Naive thymus-derived CD4-positive, alpha-beta T cell (primary cell): Measurements from ENCODE around the gene OSBPL3. TPM values are rescaled to one million over a fixed set of nuclear protein-coding genes. Genes with fewer than 3 reads are reported as not detected.

ENCODE experiments used
- ATAC-seq: fragments of 150-1000 bp; cut with Tn5 transposase; 2 replicates; pipeline ENCODE4 v1.10.0; 2021; ENCODE audit warnings: mild to moderate bottlenecking, moderate library complexity
- CTCF ChIA-PET: fragments of 350-600 bp; sonication (Branson Sonifier 250); formaldehyde crosslinking; loops from one replicate; lab custom pipeline; 2021; ENCODE audit warnings: antibody characterized with exemption; lab: Charles Lee
- POLR2A ChIA-PET: fragments of 350-600 bp; sonication (Branson Sonifier 250); formaldehyde crosslinking; loops from one replicate; lab custom pipeline; 2021; ENCODE audit warnings: antibody characterized with exemption, inconsistent platforms; lab: Charles Lee
- DNase-seq, 9 donors: peaks; one replicate each; pipeline versions ENCODE4 v3.0.0 to v3.0.0-alpha.2; 2020 to 2022; ENCODE audit warnings: mixed read lengths in 1 of 9
- H3K27ac ChIP-seq: one replicate; pipeline ENCODE4 v1.7.0; 2013; ENCODE audit warnings: mild to moderate bottlenecking, low read depth, low read length, moderate library complexity
- H3K27me3 ChIP-seq, 2 donors: one replicate each; pipeline ENCODE4 v1.7.0; 2013; ENCODE audit warnings: low read length in 2 of 2, mild to moderate bottlenecking in 2 of 2, moderate library complexity in 2 of 2; ENCODE audit not compliant: control insufficient read depth in 2 of 2, insufficient read depth in 2 of 2
- H3K36me3 ChIP-seq, 3 experiments: 1 replicate in 2 of 3; 2 replicates in 1 of 3; pipeline ENCODE4 v1.7.0; 2013; ENCODE audit warnings: low read length in 3 of 3, mild to moderate bottlenecking in 3 of 3, moderate library complexity in 1 of 3; ENCODE audit not compliant: insufficient read depth in 3 of 3, control insufficient read depth in 2 of 3
- H3K4me1 ChIP-seq, 2 donors: one replicate each; pipeline ENCODE4 v1.7.0; 2013; ENCODE audit warnings: low read length in 2 of 2, mild to moderate bottlenecking in 2 of 2, moderate library complexity in 1 of 2; ENCODE audit not compliant: control insufficient read depth in 2 of 2, insufficient read depth in 2 of 2
- H3K4me3 ChIP-seq: 2 replicates; pipeline ENCODE4 v1.7.0; 2013; ENCODE audit warnings: mild to moderate bottlenecking, low read length
- H3K9me3 ChIP-seq, 3 experiments: 1 replicate in 2 of 3; 2 replicates in 1 of 3; pipeline ENCODE4 v1.7.0; 2013; ENCODE audit warnings: low read length in 3 of 3; ENCODE audit not compliant: control insufficient read depth in 2 of 3
- H3K27ac Mint-ChIP-seq, 9 donors: one replicate each; pipeline ENCODE4 v1.8.0; 2020 to 2022; ENCODE audit warnings: mixed read lengths in 9 of 9, mild to moderate bottlenecking in 8 of 9, moderate library complexity in 5 of 9, inconsistent platforms in 2 of 9
- H3K27me3 Mint-ChIP-seq, 5 donors: one replicate each; pipeline ENCODE4 v1.8.0; 2021 to 2022; ENCODE audit warnings: mixed read lengths in 5 of 5, mild to moderate bottlenecking in 1 of 5
- H3K36me3 Mint-ChIP-seq, 5 donors: one replicate each; pipeline ENCODE4 v1.8.0; 2020 to 2022; ENCODE audit warnings: mixed read lengths in 5 of 5, mild to moderate bottlenecking in 3 of 5, inconsistent platforms in 1 of 5
- H3K4me1 Mint-ChIP-seq, 7 donors: one replicate each; pipeline ENCODE4 v1.8.0; 2020 to 2022; ENCODE audit warnings: mixed read lengths in 7 of 7, mild to moderate bottlenecking in 3 of 7, inconsistent platforms in 1 of 7
- H3K4me3 Mint-ChIP-seq, 10 donors: one replicate each; pipeline ENCODE4 v1.8.0; 2020 to 2022; ENCODE audit warnings: mild to moderate bottlenecking in 10 of 10, mixed read lengths in 10 of 10, moderate library complexity in 6 of 10, inconsistent platforms in 2 of 10
- H3K9me3 Mint-ChIP-seq, 11 donors: one replicate each; pipeline ENCODE4 v1.8.0; 2020 to 2022; ENCODE audit warnings: mixed read lengths in 11 of 11, mild to moderate bottlenecking in 4 of 11, inconsistent platforms in 1 of 11, moderate library complexity in 1 of 11
- intact Hi-C, 2 donors: fragments of 100-400 bp; cut with micrococcal nuclease; formaldehyde crosslinking; loops; one replicate each; pipeline ENCODE4 v1.15.1; 2023
- polyA plus RNA-seq, 2 donors: library from polyadenylated mRNA; unstranded; fragments of 300-500 nt; fragmentation: Illumina TruSeq; gene quantifications; one replicate each; pipeline ENCODE4 v1.2.3, GENCODE V29; 2021
- total RNA-seq, 6 experiments: library from RNA in 5 of 6; stranded (reverse) in 5 of 6; gene quantifications; 1 replicate in 5 of 6; 2 replicates in 1 of 6; pipeline ENCODE4 v1.2.3 and lab custom pipeline; 2021 to 2026

The OSBPL3 gene
- total and polyA plus RNA-seq, 7 experiments from 2014 or later, result 4.5 to 75.7 (median 19.2) TPM

DNA sequence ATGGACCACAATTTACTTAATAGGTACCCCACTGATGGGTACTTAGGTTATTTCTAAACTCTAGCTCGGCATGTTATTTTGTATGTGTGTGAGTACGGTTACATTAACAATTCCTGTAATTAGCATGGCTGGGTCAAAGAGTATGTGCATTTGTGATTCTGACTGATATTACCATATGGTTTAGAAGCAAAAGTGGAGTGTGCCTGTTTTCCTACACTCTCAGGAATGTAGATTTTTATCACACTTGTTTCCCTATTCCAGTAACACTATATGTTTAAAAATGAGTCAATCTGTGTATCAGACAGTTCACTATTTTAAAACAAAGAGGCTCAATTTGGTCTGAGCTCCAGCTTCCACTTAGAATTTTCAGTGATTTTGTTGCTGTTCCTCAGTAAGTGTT is 178.1 kb downstream of the OSBPL3 start:
- H3K27ac ChIP-seq, result no peak overlapping the region
- ChIA-PET POLR2A (interaction anchor here (0.5 kb wide), 1 partner anchor 101 kb away, joined by 3 read pairs; no protein-coding TSS in a partner anchor), CTCF (interaction anchor here (1.6 kb wide), 1 partner anchor 10 kb away, joined by 5 read pairs; no protein-coding TSS in a partner anchor)
- no peak overlapping the region for H3K4me3 ChIP-seq
- DNase-seq, result no peak
- Mint-ChIP-seq H3K27me3 (no peaks in the 10 kb centered on the region), H3K4me1 (peaks cover 0 to 10% (median 6%) of the 10 kb centered on the region in 7 donors), H3K9me3 (peaks cover 0 to 7% (median 0%) of the 10 kb centered on the region in 11 donors), H3K27ac (no peak overlapping the region), H3K36me3 (peaks cover 18 to 75% (median 47%) of the 10 kb centered on the region in 5 donors), H3K4me3 (no peak overlapping the region)
- H3K36me3 ChIP-seq, result peaks cover 0 to 22% (median 10%) of the 10 kb centered on the region in 3 experiments
- no peaks in the 10 kb centered on the region for H3K4me1 ChIP-seq
- no peaks in the 10 kb centered on the region for H3K9me3 ChIP-seq
- H3K27me3 ChIP-seq, result no peaks in the 10 kb centered on the region
- ATAC-seq, result no peak
- intact Hi-C loops, result no loop called here

- H3K4me3 ChIP-seq, result no peak overlapping the region
- H3K4me1 ChIP-seq, result no peaks in the 10 kb centered on the region
- H3K27me3 ChIP-seq, result no peaks in the 10 kb centered on the region
- no peaks in the 10 kb centered on the region for H3K9me3 ChIP-seq
- ChIA-PET POLR2A (no interaction called here), CTCF (interaction anchor here (1.6 kb wide), 1 partner anchor 12 kb away, joined by 5 read pairs; no protein-coding TSS in a partner anchor)
- peak overlapping the region in 1 of 9 donors; percentile 73 for H3K27ac Mint-ChIP-seq
- H3K36me3 Mint-ChIP-seq, result peaks cover 19 to 68% (median 56%) of the 10 kb centered on the region in 5 donors
- DNase-seq (no peak), ATAC-seq (no peak)
- peak overlapping the region in 1 of 10 donors; percentile 48 for H3K4me3 Mint-ChIP-seq
- intact Hi-C loops, result no loop called here
- peaks cover 0 to 10% (median 6%) of the 10 kb centered on the region in 7 donors for H3K4me1 Mint-ChIP-seq
- no peak overlapping the region for H3K27ac ChIP-seq
- H3K27me3 Mint-ChIP-seq, result no peaks in the 10 kb centered on the region
- H3K36me3 ChIP-seq, result peaks cover 0 to 22% (median 10%) of the 10 kb centered on the region in 3 experiments
- peaks cover 0 to 7% (median 0%) of the 10 kb centered on the region in 11 donors for H3K9me3 Mint-ChIP-seq
These were observed 179.3 kb downstream of the OSBPL3 start for GRCh38 chr7:24800667-24801066.

DNA sequence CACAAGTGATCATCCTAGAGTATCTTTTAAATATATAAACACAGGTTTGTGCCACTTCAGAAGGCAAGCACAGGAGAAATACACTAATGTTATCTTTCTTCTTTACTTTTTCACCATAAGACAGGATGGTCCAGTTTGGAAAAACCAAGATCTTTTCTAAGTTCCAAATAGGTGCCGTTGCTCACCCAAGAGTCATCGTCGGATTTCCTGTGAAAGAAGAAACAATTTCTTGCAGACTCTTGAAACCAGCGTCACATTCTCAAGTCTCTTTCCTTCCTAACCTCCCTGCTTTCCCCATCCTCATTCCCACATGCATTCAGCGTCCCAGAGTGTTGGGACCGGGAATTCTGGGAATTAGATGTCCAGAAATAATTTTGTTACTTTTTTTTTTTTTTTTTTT is 179.9 kb downstream of the OSBPL3 start:
- Histone ChIP-seq H3K27me3 (no peaks in the 10 kb centered on the region), H3K36me3 (peaks cover 0 to 22% (median 10%) of the 10 kb centered on the region in 3 experiments), H3K4me1 (no peaks in the 10 kb centered on the region), H3K27ac (no peak overlapping the region), H3K9me3 (no peaks in the 10 kb centered on the region), H3K4me3 (no peak overlapping the region)
- Mint-ChIP-seq H3K27ac (no peak overlapping the region), H3K4me1 (peaks cover 0 to 13% (median 7%) of the 10 kb centered on the region in 7 donors), H3K36me3 (peaks cover 21 to 68% (median 59%) of the 10 kb centered on the region in 5 donors), H3K27me3 (no peaks in the 10 kb centered on the region), H3K4me3 (no peak overlapping the region), H3K9me3 (peaks cover 0 to 7% (median 0%) of the 10 kb centered on the region in 11 donors)
- ChIA-PET CTCF (interaction anchor here (0.5 to 1.6 kb wide), 2 partner anchors 12 to 81 kb away, joined by 3 to 5 read pairs; no protein-coding TSS in a partner anchor), POLR2A (no interaction called here)
- no peak for ATAC-seq
- intact Hi-C loops, result no loop called here
- no peak for DNase-seq

DNA sequence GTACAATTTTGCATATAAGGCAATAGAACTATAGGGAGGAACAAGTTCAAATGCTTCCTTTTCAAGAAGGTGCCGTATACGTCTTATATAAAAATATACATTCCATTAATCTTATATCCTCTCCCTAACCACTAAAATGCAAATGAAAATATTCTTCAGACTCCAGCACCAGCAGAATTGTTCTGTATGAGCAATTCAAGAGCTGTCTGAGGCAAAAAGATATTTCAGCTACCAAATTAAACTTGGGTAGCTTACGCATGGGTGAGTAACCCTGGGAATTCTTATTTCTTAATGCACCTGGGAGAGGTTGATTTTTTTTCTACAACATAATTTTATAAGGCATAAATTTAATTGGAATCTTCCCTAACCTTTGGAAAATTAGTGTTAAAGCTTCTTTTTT is 180.5 kb downstream of the OSBPL3 start:
- H3K27ac Mint-ChIP-seq, result no peak overlapping the region
- Histone ChIP-seq H3K27me3 (no peaks in the 10 kb centered on the region), H3K4me1 (no peaks in the 10 kb centered on the region), H3K4me3 (no peak overlapping the region), H3K27ac (no peak overlapping the region), H3K9me3 (no peaks in the 10 kb centered on the region), H3K36me3 (peaks cover 0 to 22% (median 10%) of the 10 kb centered on the region in 3 experiments)
- peaks cover 21 to 64% (median 55%) of the 10 kb centered on the region in 5 donors for H3K36me3 Mint-ChIP-seq
- ATAC-seq, result no peak
- peaks cover 0 to 7% (median 0%) of the 10 kb centered on the region in 11 donors for H3K9me3 Mint-ChIP-seq
- H3K4me1 Mint-ChIP-seq, result peaks cover 2 to 19% (median 11%) of the 10 kb centered on the region in 7 donors
- intact Hi-C loops, result no loop called here
- DNase-seq, result no peak
- H3K27me3 Mint-ChIP-seq, result no peaks in the 10 kb centered on the region
- H3K4me3 Mint-ChIP-seq, result no peak overlapping the region
- CTCF ChIA-PET, result interaction anchor here (0.5 to 1.0 kb wide), 2 partner anchors 13 to 82 kb away, joined by 3 read pairs; no protein-coding TSS in a partner anchor
- POLR2A ChIA-PET, result no interaction called here

DNA sequence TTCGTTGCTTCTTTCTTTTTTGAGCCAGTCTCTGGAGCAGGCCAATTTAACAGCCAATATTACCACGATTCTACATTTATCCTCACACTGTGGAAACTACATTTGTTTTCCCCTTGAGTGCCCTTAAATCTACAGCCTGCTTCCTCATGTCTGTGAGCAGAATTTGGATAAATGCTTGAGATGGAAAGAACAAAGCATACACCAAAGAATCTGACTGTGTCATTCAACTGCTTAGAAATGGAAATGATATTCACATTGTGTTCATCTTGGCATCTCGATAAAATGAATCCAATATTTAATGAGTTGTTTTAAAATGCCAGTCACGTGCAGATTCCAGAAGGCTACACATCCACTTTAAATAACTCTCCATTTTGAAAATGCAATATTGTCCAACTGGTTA is 181.7 kb downstream of the OSBPL3 start:
- POLR2A ChIA-PET, result no interaction called here

GRCh38 chr7:24797270-24797669 is 182.7 kb downstream of the OSBPL3 start:
- no peaks in the 10 kb centered on the region for H3K9me3 ChIP-seq
- ATAC-seq (no peak), DNase-seq (no peak)
- Mint-ChIP-seq H3K36me3 (peaks cover 11 to 56% (median 38%) of the 10 kb centered on the region in 5 donors), H3K4me1 (peaks cover 10 to 28% (median 18%) of the 10 kb centered on the region in 7 donors), H3K9me3 (peaks cover 0 to 7% (median 0%) of the 10 kb centered on the region in 11 donors), H3K4me3 (no peak overlapping the region), H3K27ac (no peak overlapping the region), H3K27me3 (no peaks in the 10 kb centered on the region)
- intact Hi-C loops, result no loop called here
- H3K27me3 ChIP-seq, result no peaks in the 10 kb centered on the region
- H3K4me3 ChIP-seq, result no peak overlapping the region
- no peak overlapping the region for H3K27ac ChIP-seq
- POLR2A ChIA-PET, result no interaction called here
- H3K4me1 ChIP-seq, result no peaks in the 10 kb centered on the region
- H3K36me3 ChIP-seq, result peaks cover 0 to 2% (median 2%) of the 10 kb centered on the region in 3 experiments
- CTCF ChIA-PET, result no interaction called here

More for the DNA sequence above, 181.7 kb downstream of the OSBPL3 start:
- H3K27ac ChIP-seq, result no peak overlapping the region
- no peaks in the 10 kb centered on the region for H3K27me3 ChIP-seq
- H3K9me3 Mint-ChIP-seq, result peaks cover 0 to 7% (median 0%) of the 10 kb centered on the region in 11 donors
- H3K4me3 ChIP-seq, result no peak overlapping the region
- H3K4me3 Mint-ChIP-seq, result no peak overlapping the region
- peaks cover 0 to 12% (median 10%) of the 10 kb centered on the region in 3 experiments for H3K36me3 ChIP-seq
- peaks cover 10 to 28% (median 18%) of the 10 kb centered on the region in 7 donors for H3K4me1 Mint-ChIP-seq
- CTCF ChIA-PET, result interaction anchor here (1.0 kb wide), 1 partner anchor 14 kb away, joined by 3 read pairs; no protein-coding TSS in a partner anchor
- intact Hi-C loops, result no loop called here
- no peaks in the 10 kb centered on the region for H3K27me3 Mint-ChIP-seq
- no peak for DNase-seq
- H3K36me3 Mint-ChIP-seq, result peaks cover 14 to 60% (median 47%) of the 10 kb centered on the region in 5 donors
- no peak for ATAC-seq
- no peak overlapping the region for H3K27ac Mint-ChIP-seq
- H3K9me3 ChIP-seq, result no peaks in the 10 kb centered on the region
- no peaks in the 10 kb centered on the region for H3K4me1 ChIP-seq
